Measurements from ENCODE around the gene VGLL2.

Gene VGLL2

GRCh38 chr6:117268924-117269323 is 3.6 kb downstream of the VGLL2 start:
- DNase-seq (ENCODE audit: low read depth) = no peak

- DNase-seq (ENCODE audit: low read depth) = no peak
Observed at GRCh38 chr6:117269638-117270054, 4.3 kb downstream of the VGLL2 start.

DNA sequence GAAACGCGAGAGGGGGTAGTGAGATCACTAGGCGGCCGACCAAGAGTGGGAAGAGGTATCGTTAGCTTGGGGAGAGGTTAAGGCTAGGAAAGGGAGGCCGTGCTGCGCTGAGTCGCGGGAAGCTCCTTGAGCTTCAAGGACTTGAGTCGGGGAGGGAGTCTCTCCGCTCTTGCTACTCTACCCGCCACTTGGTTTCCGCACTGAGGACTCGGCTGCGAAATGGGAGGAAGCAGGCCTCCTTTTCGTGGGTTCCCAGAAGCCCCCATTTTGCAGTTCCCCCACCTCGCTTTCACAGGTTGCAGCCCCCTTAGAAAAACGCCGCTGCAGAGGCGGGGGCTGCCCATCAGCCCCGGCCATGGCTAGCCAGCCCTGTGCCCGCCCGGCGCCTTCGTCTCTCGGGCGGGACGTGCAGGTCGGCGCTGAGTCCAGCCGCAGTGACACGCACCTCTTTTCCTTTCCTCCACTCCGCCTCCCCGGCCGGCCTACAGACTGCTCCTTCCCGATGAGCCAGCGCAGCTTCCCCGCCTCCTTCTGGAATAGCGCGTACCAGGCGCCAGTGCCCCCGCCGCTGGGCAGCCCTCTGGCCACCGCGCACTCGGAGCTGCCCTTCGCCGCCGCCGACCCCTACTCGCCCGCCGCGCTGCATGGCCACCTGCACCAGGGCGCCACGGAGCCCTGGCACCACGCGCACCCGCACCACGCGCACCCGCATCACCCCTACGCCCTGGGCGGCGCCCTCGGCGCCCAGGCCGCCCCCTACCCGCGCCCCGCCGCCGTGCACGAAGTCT is 4.9 kb downstream of the VGLL2 start:
- DNase-seq (ENCODE audit: low read depth) = no peak

- DNase-seq (ENCODE audit: low read depth) = no peak
Observed at GRCh38 chr6:117270843-117271507, 5.6 kb downstream of the VGLL2 start.

- no peak for DNase-seq (ENCODE audit: low read depth)
Observed at GRCh38 chr6:117272032-117272866, 6.9 kb downstream of the VGLL2 start.

- DNase-seq (ENCODE audit: low read depth) = no peak
Observed at GRCh38 chr6:117272891-117273290, 7.5 kb downstream of the VGLL2 start.

- DNase-seq (ENCODE audit: low read depth) = no peak
Observed at GRCh38 chr6:117275205-117275604, 9.8 kb downstream of the VGLL2 start.

- DNase-seq (ENCODE audit: low read depth) = no peak
Observed at GRCh38 chr6:117275711-117276110, 10.4 kb downstream of the VGLL2 start.

GRCh38 chr6:117276778-117277316 is 11.5 kb downstream of the VGLL2 start:
- no peak for DNase-seq (ENCODE audit: low read depth)

GRCh38 chr6:117280922-117281321 is 15.6 kb downstream of the VGLL2 start:
- DNase-seq (ENCODE audit: low read depth) = no peak

- DNase-seq (ENCODE audit: low read depth) = no peak
Observed at GRCh38 chr6:117288083-117288715, 22.8 kb downstream of the VGLL2 start.

DNA sequence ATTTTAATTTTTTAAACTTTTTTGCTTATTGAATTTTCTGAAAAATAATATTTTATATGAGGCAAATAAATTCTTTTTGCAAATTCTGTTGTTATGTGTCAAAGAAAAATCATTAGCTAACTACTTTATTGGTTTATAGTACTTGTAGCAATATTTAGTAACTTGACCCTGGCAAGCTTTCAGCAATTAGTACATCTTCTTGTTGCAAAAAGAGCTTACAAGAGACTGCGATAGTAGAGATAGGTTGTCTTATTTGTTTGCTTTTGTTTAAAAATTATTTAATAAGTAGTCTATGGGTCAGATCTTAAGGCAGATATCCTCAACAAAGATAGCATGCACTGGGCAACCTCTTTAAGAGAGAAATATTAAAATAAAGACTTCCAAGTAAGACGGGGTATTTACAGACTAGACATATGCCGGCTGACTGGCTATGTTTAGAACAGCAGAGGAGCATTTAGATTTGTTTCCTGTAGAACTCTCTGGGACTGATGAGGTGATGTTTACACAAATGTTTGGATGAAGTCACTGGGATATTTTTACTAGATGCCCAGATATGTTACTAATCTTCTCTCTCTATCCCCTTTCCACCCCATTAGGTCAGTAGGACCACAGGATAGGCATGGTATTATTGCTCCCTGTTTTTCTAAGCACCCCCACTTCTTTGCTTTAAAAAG is 25.0 kb downstream of the VGLL2 start:
- DNase-seq (ENCODE audit: low read depth) = no peak

DNA sequence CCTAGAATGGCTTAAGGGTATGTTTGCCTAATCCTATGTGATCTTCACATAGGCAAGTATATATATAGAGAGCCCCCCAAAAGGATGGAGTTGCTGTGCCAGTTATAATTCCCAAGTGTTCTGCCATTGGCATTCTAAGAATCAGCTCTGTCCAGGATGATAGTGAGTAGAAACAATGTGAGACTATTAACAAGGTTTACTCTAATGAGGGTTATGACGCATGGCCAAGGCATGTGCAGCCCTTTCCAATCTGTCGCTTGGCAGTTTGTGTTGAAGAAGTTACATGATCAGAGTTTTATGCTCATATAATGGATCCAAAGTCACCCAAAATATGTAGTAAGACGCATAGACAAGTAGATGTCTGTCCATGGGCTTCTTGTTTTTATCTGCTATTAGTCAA is 33.6 kb downstream of the VGLL2 start:
- no peak for DNase-seq (ENCODE audit: low read depth)

- DNase-seq (ENCODE audit: low read depth) = no peak
Observed at GRCh38 chr6:117303323-117303722, 38.0 kb downstream of the VGLL2 start.

DNA sequence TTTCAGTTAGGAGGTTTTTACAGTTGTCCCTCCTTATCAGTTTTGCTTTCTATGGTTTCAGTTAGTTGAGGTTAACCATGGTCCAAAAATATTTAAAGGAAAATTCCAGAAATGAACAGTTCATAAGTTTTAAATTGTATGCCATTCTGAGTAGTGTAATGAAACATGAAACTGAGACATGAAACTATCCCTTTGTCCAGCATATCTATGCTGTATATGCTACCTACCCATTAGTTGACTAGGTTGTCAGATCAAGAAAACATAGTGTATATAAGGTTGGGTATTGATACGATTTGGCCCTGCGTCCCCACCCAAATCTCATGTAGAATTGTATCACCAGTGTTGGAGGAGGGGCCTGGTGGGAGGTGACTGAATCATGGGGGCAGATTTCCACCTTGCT is 39.1 kb downstream of the VGLL2 start:
- no peak for DNase-seq (ENCODE audit: low read depth)

GRCh38 chr6:117306227-117306790 is 41.0 kb downstream of the VGLL2 start:
- no peak for DNase-seq (ENCODE audit: low read depth)

DNA sequence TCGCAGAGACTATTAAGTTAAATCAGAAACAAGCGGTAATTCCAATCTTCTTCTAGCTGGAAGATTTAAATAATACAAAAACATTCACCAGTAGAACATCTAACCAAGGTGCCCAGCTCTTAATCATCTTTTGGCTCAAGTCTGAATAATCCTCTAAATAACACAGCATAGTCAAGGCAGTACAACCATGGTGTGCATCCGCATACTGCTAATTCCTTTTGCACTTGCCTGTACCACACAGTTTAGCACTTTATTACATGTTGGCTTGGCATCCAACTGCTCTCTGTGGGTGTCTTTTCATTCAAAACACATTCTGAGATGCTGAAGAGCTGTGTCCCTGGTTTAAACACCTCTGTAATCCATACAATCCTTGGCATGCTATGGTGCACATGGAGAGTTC is 42.3 kb downstream of the VGLL2 start:
- DNase-seq (ENCODE audit: low read depth) = no peak

DNA sequence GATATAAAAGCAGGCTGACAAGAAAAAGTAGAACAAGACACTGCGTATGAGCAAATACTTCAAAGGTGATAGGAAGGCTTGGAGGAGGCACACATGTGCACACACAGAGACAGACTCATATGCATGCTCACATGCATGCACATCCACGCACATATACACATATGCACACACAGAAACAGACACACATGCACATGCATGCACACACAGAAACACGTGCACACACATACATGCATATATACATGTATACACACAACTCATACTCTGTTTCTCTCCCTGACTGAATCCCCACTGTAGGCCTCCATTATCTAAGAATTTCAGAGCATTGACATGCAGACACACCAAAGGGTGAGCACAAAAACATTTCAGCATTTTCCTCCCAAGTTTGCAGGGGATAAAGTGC is 43.7 kb downstream of the VGLL2 start:
- DNase-seq (ENCODE audit: low read depth) = no peak

DNA sequence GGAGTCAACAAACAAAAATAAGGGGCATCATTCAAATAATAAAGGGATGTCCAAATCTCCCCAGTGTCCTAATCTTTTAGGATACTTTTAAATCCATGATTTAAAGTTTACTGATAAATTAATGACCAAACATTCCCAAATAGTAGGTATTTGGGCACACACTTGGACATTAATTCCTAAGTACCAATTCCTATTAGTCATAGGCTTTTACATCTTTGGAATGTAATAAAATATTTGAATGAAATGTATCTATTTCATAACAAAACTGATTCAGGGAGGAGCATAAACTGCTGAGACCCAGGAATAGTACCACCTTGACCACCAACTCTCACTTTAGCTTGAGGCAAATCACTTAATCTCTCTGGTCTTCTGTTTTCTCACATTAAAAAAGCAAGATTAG is 44.3 kb downstream of the VGLL2 start:
- no peak for DNase-seq (ENCODE audit: low read depth)

DNA sequence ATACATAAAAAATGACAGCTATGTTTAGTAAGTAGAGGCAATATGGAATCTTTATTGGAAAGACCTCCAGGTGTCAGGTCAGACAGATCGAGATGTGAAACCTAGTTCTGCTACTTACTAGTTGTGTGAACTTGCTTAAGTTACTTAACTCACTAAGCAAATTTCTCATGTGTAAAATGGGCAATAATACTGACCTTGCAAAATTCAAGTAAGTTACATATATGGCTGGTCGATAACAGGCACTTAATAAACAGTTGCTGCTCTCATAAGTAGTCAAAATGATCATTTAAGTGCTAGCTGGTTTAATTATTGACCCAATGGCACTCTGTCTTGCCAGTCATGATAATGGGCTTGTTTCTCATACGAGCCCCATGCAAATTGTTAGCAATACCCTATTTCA is 46.0 kb downstream of the VGLL2 start:
- no peak for DNase-seq (ENCODE audit: low read depth)

DNA sequence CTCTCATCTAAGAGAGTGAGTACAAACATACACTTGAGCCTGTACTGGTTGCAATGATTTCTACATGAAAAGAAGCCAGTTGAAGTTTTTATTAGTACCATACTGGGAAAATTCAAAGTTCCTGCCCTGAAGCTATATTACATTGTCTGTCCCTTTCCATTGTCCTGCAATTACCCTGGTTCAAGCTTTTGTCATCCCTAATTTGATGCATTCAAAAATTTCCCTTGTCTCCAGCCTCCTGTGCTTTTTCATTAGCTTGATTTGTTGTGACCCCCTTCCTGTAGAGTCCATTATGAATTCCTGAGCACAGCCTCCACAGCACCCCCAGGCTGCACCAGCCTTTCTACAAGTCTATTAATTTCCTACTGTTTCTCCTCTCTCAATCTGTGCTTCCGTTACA is 46.4 kb downstream of the VGLL2 start:
- DNase-seq (ENCODE audit: low read depth) = no peak

Measured in stimulated activated CD8-positive, alpha-beta memory T cell treated with anti-CD3 and anti-CD28 coated beads, Interleukin-12 subunit alpha, Interleukin-12 subunit beta, amount 100 ng/mL, for 1 hour (primary cell).